Stimulated activated CD4-positive, alpha-beta T cell treated with anti-CD3 and anti-CD28 coated beads, Interleukin-4, amount 100 ng/mL, for 1 hour (primary cell): Measurements from ENCODE around the gene LEPR.
"Not testable (repeated sequence)": the region's sequence is repeated elsewhere in the genome, so short reads cannot be mapped to it uniquely, and the experiment has no call there.

ENCODE experiments used
- DNase-seq: peaks from one replicate; pipeline ENCODE4 v3.0.0-alpha.2; 2020

LEPR gene

GRCh38 chr1:65437616-65438015, 17.1 kb downstream of the LEPR start:
- no peak for DNase-seq

GRCh38 chr1:65440322-65440900, 19.9 kb downstream of the LEPR start:
- DNase-seq, result no peak

GRCh38 chr1:65440915-65441314, 20.4 kb downstream of the LEPR start:
- DNase-seq, result no peak

GRCh38 chr1:65441464-65441863, 21.0 kb downstream of the LEPR start:
- no peak for DNase-seq

DNA sequence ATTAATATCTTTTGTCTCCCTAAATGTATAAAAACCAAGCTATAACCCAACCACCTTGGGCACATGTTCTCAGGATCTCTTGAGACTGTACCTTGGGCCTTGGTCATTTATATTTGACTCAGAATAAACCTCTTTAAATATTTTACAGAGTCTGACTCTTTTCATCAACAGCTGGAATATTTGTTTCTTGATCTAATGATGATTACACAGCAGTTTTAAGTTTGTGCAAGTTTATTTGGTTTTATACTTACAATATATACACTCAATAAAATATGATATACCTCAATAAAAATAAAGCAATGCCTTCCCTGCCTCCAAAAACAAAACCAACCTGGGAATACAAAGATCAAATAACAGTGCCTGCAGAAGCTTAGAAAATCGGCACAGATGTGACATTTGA, 22.0 kb downstream of the LEPR start:
- DNase-seq, result no peak

DNA sequence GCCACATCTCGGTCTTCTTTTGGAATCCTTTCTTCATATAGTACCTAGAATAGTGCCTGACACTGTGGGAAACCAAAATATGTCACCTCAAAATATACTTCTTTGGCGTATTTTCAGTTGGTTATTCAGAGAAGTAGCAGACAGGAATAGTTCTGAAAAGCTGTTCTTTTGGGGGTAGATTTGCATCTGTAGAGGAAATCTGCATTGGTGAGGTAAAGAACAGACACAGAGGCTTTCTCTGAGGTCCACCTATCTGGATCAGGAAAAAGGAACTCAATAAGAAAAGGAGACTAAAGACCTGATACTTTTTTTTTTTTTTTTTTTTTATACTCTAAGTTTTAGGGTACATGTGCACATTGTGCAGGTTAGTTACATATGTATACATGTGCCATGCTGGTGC, 23.2 kb downstream of the LEPR start:
- DNase-seq, result no peak

- no peak for DNase-seq
Measured at GRCh38 chr1:65444128-65444640, 23.7 kb downstream of the LEPR start.

DNA sequence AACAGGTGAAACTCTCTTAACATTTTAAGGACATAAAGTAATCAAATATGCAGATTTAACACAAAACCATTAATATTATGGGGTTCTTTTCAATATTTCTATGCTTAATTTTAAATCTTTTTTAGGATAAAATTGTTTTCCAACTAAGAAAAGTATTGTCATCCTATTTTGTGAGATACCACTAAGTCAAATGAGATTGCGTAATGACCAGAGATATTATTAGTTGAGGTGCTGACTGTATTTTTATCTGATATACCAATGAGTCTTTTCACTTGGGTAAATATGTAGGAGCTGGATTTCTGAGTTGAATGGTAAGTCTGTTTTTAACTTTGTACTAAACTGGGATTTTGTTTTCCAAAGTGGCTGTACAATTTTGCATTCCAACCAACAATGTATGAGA, 25.4 kb downstream of the LEPR start:
- DNase-seq, result no peak

GRCh38 chr1:65449214-65449823, 28.9 kb downstream of the LEPR start:
- no peak for DNase-seq

- DNase-seq, result not testable (repeated sequence)
Measured at GRCh38 chr1:65455678-65456077, 35.2 kb downstream of the LEPR start.

DNA sequence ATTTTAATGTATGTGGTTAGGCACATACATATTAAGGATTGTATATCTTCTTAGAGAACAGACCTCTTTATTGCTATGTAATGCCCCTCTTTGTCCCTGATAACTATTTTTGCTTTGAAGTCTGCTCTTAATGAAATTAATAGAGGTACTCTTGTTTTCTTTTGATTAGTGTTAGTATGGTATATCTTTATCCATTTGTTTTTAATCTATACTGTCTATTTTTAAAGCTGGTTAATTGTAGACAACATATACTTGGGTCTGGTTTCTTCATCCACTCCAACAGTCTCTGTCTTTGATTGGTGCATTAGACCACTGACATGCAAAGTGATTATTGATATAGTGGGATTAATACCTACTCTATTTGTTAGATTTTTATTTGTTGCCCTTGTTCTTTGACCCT, 36.0 kb downstream of the LEPR start:
- DNase-seq, result no peak

GRCh38 chr1:65457868-65458267, 37.4 kb downstream of the LEPR start:
- no peak for DNase-seq

- no peak for DNase-seq
Measured at GRCh38 chr1:65458730-65459396, 38.4 kb downstream of the LEPR start.

- no peak for DNase-seq
Measured at GRCh38 chr1:65459397-65459768, 38.9 kb downstream of the LEPR start.

DNA sequence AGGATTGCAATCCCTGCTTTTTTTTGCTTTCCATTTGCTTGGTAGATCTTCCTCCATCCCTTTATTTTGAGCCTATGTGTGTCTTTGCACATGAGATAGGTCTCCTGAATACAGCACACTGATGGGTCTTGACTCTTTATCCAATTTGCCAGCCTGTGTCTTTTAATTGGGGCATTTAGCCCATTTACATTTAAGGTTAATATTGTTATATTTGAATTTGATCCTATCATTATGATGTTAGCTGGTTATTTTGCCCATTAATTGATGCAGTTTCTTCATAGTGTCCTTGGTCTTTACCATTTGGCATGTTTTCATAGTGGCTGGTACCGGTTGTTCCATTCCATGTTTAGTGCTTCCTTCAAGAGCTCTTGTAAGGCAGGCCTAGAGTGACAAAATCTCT, 45.4 kb downstream of the LEPR start:
- not testable (repeated sequence) for DNase-seq

DNA sequence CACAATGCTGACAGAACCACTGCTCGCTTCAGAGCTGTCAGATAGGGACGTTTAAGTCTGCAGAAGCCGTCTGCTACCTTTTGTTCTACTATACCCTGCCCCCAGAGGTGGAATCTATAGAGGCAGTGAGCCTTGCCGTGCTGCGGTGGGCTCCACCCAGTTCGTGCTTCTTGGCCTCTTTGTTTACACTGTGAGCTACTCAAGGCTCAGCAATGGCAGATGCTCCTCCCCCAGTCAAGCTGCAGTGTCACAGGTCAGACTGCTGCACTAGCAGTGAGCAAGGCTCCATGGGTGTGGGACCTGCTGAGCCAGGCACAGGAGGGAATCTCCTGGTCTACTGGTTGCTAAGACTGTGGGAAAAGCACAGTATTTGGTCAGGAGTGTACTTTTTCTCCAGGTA, 47.1 kb downstream of the LEPR start:
- DNase-seq, result no peak

DNA sequence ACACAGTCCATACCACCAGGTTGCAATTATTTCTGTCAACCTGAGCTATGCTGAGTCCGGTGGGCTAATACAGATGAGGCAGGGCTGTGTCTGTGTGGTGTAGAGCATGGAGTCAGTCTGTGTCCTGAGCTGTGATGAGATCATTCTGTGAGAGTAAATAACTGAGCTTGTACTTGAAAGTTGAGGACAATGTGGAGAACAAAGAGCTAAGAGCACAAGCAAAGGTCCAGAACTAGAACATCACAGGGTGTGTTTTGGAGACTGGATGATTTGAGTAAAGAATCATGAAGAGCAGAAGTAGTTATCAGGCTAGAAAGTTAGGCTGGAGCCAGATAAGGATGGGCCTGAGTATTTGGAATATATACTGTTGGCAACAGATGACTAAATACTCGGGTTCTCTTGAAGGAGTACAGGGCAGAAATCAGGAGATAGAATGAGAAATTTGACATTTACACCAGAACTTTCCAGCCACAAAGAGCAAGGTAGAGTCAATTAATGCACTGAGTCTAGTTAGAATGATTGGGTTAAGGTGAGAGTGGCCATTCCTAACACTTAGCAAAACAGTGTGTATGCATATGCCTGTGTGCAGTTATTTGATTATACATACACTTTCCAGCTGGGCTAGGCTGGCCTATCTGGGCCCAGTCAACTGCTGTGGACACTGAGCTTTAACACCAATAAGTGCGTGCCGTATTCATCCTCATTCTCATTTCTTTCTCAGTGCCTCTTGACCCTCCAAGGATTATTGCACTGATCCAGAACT, 48.8 kb downstream of the LEPR start:
- DNase-seq, result no peak

DNA sequence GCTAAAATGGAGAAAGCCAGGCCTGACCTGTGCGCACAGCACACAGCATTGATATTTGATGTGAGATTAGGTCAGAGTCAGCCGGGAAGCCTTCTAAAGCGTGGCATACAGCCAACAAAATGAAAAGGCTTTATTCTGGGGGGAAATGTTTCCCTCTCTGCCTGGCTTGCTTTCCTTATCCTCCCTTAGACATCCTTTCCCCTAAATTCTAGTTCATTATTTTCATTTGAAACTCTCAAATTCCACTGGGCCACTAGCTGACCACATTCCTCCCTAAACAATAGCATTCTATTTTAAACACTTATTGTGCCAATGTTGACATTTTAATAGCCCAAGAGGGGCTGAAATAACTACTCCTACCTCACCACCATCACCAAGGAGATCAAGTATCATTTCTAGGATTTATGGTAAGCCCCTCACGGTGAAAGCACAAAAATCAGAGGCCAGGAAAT, 49.4 kb downstream of the LEPR start:
- DNase-seq, result no peak
